A549 (cell line): ENCODE measurements around the gene SUCNR1.
"Not testable (repeated sequence)": the region's sequence is repeated elsewhere in the genome, so short reads cannot be mapped to it uniquely, and the experiment has no call there.

Experiments used
- EP300 ChIP-seq, 2 experiments: fragments of >200 bp; sonication (Bioruptor Twin); formaldehyde crosslinking; IDR thresholded peaks; 2 replicates in 1 of 2; 3 replicates in 1 of 2; pipeline ENCODE4 v1.6.1; 2016 to 2017
- HOXB5 ChIP-seq: fragments of 250-450 bp; sonication (Bioruptor Pico); IDR thresholded peaks from 2 replicates; pipeline ENCODE4 v1.5.0; 2020; ENCODE audit warnings: mild to moderate bottlenecking, moderate library complexity
- POLR2A ChIP-seq: IDR thresholded peaks from 2 replicates; pipeline ENCODE4 v1.6.1; 2012; ENCODE audit warnings: mild to moderate bottlenecking, low read length
- RCOR1 ChIP-seq: fragments of 150-350 bp; IDR thresholded peaks from 2 replicates; pipeline ENCODE4 v1.6.1; 2014; ENCODE audit warnings: antibody characterized with exemption, low read length, low read depth
- TF ChIP-seq, protein P1 (sequence below): fragments of >200 bp; sonication (Bioruptor Twin); formaldehyde crosslinking; IDR thresholded peaks from 3 replicates; pipeline ENCODE4 v1.5.1; 2016
- TF ChIP-seq, protein P2 (sequence below): fragments of 200-600 bp; sonication (generic); IDR thresholded peaks from 2 replicates; pipeline ENCODE4 v1.6.1; 2016; ENCODE audit warnings: antibody characterized with exemption, mild to moderate bottlenecking, moderate library complexity

DNA sequence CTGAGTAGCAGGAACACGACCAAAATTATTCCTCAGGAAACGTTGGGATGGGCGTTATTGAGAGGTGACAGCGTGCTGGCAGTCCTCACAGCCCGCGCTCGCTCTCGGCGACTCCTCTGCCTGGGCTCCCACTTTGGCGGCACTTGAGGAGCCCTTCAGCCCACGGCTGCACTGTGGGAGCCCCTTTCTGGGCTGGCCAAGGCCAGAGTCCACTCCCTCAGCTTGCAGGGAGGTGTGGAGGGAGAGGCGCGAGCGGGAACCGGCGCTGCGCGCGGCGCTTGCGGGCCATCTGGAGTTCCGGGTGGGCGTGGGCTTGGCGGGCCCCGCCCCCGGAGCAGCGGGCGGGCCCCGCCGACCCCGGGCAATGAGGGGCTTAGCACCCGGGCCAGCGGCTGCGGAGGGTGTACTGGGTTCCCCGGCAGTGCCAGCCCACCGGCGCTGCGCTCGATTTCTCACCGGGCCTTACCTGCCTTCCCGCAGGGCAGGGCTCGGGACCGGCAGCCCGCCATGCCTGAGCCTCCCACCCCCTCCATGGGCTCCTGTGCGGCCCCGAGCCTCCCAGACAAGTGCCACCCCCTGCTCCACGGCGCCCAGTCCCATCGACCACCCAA lies 54.6 kb downstream of the SUCNR1 start:
- TF ChIP-seq, protein P1, sequence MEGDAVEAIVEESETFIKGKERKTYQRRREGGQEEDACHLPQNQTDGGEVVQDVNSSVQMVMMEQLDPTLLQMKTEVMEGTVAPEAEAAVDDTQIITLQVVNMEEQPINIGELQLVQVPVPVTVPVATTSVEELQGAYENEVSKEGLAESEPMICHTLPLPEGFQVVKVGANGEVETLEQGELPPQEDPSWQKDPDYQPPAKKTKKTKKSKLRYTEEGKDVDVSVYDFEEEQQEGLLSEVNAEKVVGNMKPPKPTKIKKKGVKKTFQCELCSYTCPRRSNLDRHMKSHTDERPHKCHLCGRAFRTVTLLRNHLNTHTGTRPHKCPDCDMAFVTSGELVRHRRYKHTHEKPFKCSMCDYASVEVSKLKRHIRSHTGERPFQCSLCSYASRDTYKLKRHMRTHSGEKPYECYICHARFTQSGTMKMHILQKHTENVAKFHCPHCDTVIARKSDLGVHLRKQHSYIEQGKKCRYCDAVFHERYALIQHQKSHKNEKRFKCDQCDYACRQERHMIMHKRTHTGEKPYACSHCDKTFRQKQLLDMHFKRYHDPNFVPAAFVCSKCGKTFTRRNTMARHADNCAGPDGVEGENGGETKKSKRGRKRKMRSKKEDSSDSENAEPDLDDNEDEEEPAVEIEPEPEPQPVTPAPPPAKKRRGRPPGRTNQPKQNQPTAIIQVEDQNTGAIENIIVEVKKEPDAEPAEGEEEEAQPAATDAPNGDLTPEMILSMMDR: not testable (repeated sequence)
- TF ChIP-seq POLR2A; HOXB5 (CRISPR knock-in tag); EP300 (IDR thresholded peaks at IDR 0.05); RCOR1: not testable (repeated sequence)
- TF ChIP-seq, protein P2, sequence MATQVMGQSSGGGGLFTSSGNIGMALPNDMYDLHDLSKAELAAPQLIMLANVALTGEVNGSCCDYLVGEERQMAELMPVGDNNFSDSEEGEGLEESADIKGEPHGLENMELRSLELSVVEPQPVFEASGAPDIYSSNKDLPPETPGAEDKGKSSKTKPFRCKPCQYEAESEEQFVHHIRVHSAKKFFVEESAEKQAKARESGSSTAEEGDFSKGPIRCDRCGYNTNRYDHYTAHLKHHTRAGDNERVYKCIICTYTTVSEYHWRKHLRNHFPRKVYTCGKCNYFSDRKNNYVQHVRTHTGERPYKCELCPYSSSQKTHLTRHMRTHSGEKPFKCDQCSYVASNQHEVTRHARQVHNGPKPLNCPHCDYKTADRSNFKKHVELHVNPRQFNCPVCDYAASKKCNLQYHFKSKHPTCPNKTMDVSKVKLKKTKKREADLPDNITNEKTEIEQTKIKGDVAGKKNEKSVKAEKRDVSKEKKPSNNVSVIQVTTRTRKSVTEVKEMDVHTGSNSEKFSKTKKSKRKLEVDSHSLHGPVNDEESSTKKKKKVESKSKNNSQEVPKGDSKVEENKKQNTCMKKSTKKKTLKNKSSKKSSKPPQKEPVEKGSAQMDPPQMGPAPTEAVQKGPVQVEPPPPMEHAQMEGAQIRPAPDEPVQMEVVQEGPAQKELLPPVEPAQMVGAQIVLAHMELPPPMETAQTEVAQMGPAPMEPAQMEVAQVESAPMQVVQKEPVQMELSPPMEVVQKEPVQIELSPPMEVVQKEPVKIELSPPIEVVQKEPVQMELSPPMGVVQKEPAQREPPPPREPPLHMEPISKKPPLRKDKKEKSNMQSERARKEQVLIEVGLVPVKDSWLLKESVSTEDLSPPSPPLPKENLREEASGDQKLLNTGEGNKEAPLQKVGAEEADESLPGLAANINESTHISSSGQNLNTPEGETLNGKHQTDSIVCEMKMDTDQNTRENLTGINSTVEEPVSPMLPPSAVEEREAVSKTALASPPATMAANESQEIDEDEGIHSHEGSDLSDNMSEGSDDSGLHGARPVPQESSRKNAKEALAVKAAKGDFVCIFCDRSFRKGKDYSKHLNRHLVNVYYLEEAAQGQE: not testable (repeated sequence)
